PC-9 (cell line): ENCODE measurements around the gene EPHB1. TPM values are rescaled to one million over a fixed set of nuclear protein-coding genes. Genes with fewer than 3 reads are reported as not detected.

Experiments
- BruUV-seq: library from RNA; stranded (reverse); fragments of 400-500 nt; replicated peaks from 2 replicates; lab custom pipeline; 2021; lab: Mats Ljungman, UMichigan
- CTCF ChIA-PET: fragments of 300-600 bp; sonication (Branson Sonifier 250); formaldehyde crosslinking; loops from one replicate; lab custom pipeline; 2022; ENCODE audit warnings: antibody characterized with exemption; lab: Charles Lee
- POLR2A ChIA-PET: fragments of 300-600 bp; sonication (Branson Sonifier 250); formaldehyde crosslinking; loops from one replicate; lab custom pipeline; 2022; ENCODE audit warnings: antibody characterized with exemption; ENCODE audit not compliant: unreplicated experiment; lab: Charles Lee
- DNase-seq, 2 experiments: peaks; one replicate each; pipeline versions ENCODE4 v3.0.0 to v3.0.0-alpha.2; 2015 to 2022; ENCODE audit warnings: mixed read lengths in 1 of 2
- H2AFZ ChIP-seq: fragments of 200-600 bp; sonication (generic); 2 replicates; pipeline ENCODE4 v1.8.1; 2017; ENCODE audit warnings: antibody characterized with exemption
- H3F3A ChIP-seq: fragments of 200-600 bp; sonication (generic); 2 replicates; pipeline ENCODE4 v1.8.1; 2017; ENCODE audit warnings: antibody characterized with exemption, mild to moderate bottlenecking, low read depth; ENCODE audit not compliant: insufficient read depth
- H3K27ac ChIP-seq: fragments of 200-600 bp; sonication (generic); 2 replicates; pipeline ENCODE4 v1.6.1; 2016; ENCODE audit warnings: mixed run types
- H3K27me3 ChIP-seq: fragments of 200-600 bp; sonication (generic); 2 replicates; pipeline ENCODE4 v1.6.1; 2016; ENCODE audit warnings: low read depth, mixed run types; ENCODE audit not compliant: insufficient read depth
- H3K36me3 ChIP-seq: fragments of 200-600 bp; sonication (generic); 2 replicates; pipeline ENCODE4 v1.6.1; 2016; ENCODE audit warnings: low read depth, mixed run types
- H3K4me1 ChIP-seq: fragments of 200-600 bp; sonication (generic); replicated peaks from 2 replicates; pipeline ENCODE4 v1.6.1; 2016; ENCODE audit warnings: mixed run types; ENCODE audit not compliant: insufficient read depth
- H3K4me2 ChIP-seq: fragments of 200-600 bp; sonication (generic); 2 replicates; pipeline ENCODE4 v1.6.1; 2017; ENCODE audit warnings: mixed run types
- H3K4me3 ChIP-seq: fragments of 200-600 bp; sonication (generic); 2 replicates; pipeline ENCODE4 v1.6.1; 2016; ENCODE audit warnings: mixed run types
- H3K79me2 ChIP-seq: fragments of 200-600 bp; sonication (generic); 2 replicates; pipeline ENCODE4 v1.6.1; 2017; ENCODE audit warnings: low read depth, mixed run types
- H3K9me2 ChIP-seq: fragments of 200-600 bp; sonication (generic); 2 replicates; pipeline ENCODE4 v1.8.1; 2017; ENCODE audit warnings: mild to moderate bottlenecking; ENCODE audit not compliant: insufficient read depth
- H3K9me3 ChIP-seq: fragments of 200-600 bp; sonication (generic); 2 replicates; pipeline ENCODE4 v1.8.1; 2016; ENCODE audit warnings: low read depth; ENCODE audit not compliant: insufficient read depth
- H4K20me1 ChIP-seq: fragments of 200-600 bp; sonication (generic); 2 replicates; pipeline ENCODE4 v1.8.1; 2017; ENCODE audit not compliant: insufficient read depth
- CTCF ChIP-seq: fragments of 200-600 bp; sonication (generic); conservative IDR thresholded peaks from 2 replicates; pipeline ENCODE4 v1.6.1; 2017; ENCODE audit warnings: mixed run types, antibody characterized with exemption, mild to moderate bottlenecking, moderate library complexity
- EZH2 ChIP-seq: fragments of 200-600 bp; sonication (generic); IDR thresholded peaks from 2 replicates; pipeline ENCODE4 v1.8.0; 2017; ENCODE audit warnings: antibody characterized with exemption, low read depth
- intact Hi-C: fragments of 100-400 bp; cut with micrococcal nuclease; formaldehyde crosslinking; loops from one replicate; pipeline ENCODE4 v1.10.0; 2022; ENCODE audit not compliant: unreplicated experiment
- total RNA-seq: library from RNA; stranded (reverse); gene quantifications from 2 replicates; pipeline ENCODE4 v1.2.3, GENCODE V29; 2021

Gene EPHB1
- total RNA-seq, 1 experiment from 2014 or later = 0.15 TPM

GRCh38 chr3:134798681-134799311, 3.7 kb downstream of the EPHB1 start:
- H3K36me3 ChIP-seq = no peaks in the 10 kb centered on the region
- no peaks in the 10 kb centered on the region for H4K20me1 ChIP-seq
- peaks cover 51% of the 10 kb centered on the region for H3K27me3 ChIP-seq
- no peaks in the 10 kb centered on the region for H3F3A ChIP-seq
- intact Hi-C loops = no loop called here
- H3K4me3 ChIP-seq = no peak overlapping the region
- H3K9me3 ChIP-seq = no peaks in the 10 kb centered on the region
- CTCF ChIA-PET = no interaction called here
- H3K4me1 ChIP-seq = no peaks in the 10 kb centered on the region
- POLR2A ChIA-PET = no interaction called here
- H3K79me2 ChIP-seq = no peaks in the 10 kb centered on the region
- no peak overlapping the region for H3K27ac ChIP-seq
- no peak overlapping the region for H2AFZ ChIP-seq
- TF ChIP-seq EZH2 (no peak), CTCF (no peak)
- BruUV-seq = no TSS peak
- no peak overlapping the region for H3K4me2 ChIP-seq
- DNase-seq = no peak
- H3K9me2 ChIP-seq = no peaks in the 10 kb centered on the region

GRCh38 chr3:134799393-134799792, 4.3 kb downstream of the EPHB1 start:
- Histone ChIP-seq H3K9me3 (no peaks in the 10 kb centered on the region), H3K9me2 (no peaks in the 10 kb centered on the region), H3K79me2 (no peaks in the 10 kb centered on the region), H3K36me3 (no peaks in the 10 kb centered on the region), H4K20me1 (no peaks in the 10 kb centered on the region), H3K4me3 (no peak overlapping the region), H3K27ac (no peak overlapping the region), H3F3A (no peaks in the 10 kb centered on the region), H3K4me1 (no peaks in the 10 kb centered on the region), H3K4me2 (no peak overlapping the region), H3K27me3 (peaks cover 50% of the 10 kb centered on the region), H2AFZ (no peak overlapping the region)
- CTCF ChIA-PET = no interaction called here
- POLR2A ChIA-PET = interaction anchor here (0.7 kb wide), 1 partner anchor 18 kb away, joined by 3 read pairs; no protein-coding TSS in a partner anchor
- intact Hi-C loops = no loop called here
- no peak for TF ChIP-seq CTCF
- no peak for TF ChIP-seq EZH2
- no TSS peak for BruUV-seq
- no peak for DNase-seq

- Histone ChIP-seq H4K20me1 (no peaks in the 10 kb centered on the region), H3K4me3 (no peak overlapping the region), H3F3A (no peaks in the 10 kb centered on the region), H3K4me1 (no peaks in the 10 kb centered on the region), H3K9me3 (no peaks in the 10 kb centered on the region), H3K4me2 (no peak overlapping the region), H3K9me2 (no peaks in the 10 kb centered on the region), H3K27ac (no peak overlapping the region), H3K79me2 (no peaks in the 10 kb centered on the region), H3K36me3 (no peaks in the 10 kb centered on the region), H3K27me3 (peaks cover 66% of the 10 kb centered on the region), H2AFZ (no peak overlapping the region)
- CTCF ChIA-PET = no interaction called here
- intact Hi-C loops = no loop called here
- BruUV-seq = no TSS peak
- DNase-seq = no peak
- TF ChIP-seq EZH2 (no peak), CTCF (no peak)
- POLR2A ChIA-PET = no interaction called here
These were observed 6.3 kb downstream of the EPHB1 start for GRCh38 chr3:134801204-134801958.
